Nephron (organoid): Measurements from ENCODE around the gene NEGR1.

Experiments
- H3K27ac Mint-ChIP-seq, 3 experiments: 2 replicates each; pipeline ENCODE4 v1.8.0; 2020; ENCODE audit warnings: mixed read lengths in 3 of 3, mild to moderate bottlenecking in 2 of 3, moderate library complexity in 1 of 3
- H3K27me3 Mint-ChIP-seq: 2 replicates; pipeline ENCODE4 v1.8.0; 2021; ENCODE audit warnings: low read depth, mild to moderate bottlenecking, moderate library complexity, mixed read lengths
- H3K36me3 Mint-ChIP-seq: 2 replicates; pipeline ENCODE4 v1.8.0; 2020; ENCODE audit warnings: low read depth, mixed read lengths
- H3K4me1 Mint-ChIP-seq: 2 replicates; pipeline ENCODE4 v1.8.0; 2020; ENCODE audit warnings: mixed read lengths
- H3K4me3 Mint-ChIP-seq, 3 experiments: 2 replicates each; pipeline ENCODE4 v1.8.0; 2020; ENCODE audit warnings: mild to moderate bottlenecking in 3 of 3, mixed read lengths in 3 of 3, moderate library complexity in 2 of 3
- H3K9me3 Mint-ChIP-seq: 2 replicates; pipeline ENCODE4 v1.8.0; 2020; ENCODE audit warnings: mixed read lengths
- TF ChIP-seq, protein P1 (sequence below), 3 experiments: fragments of 200-600 bp; sonication (generic); IDR thresholded peaks; one replicate each; pipeline ENCODE4 v1.5.0; 2021; ENCODE audit warnings: antibody characterized with exemption in 3 of 3; ENCODE audit not compliant: unreplicated experiment in 3 of 3

Gene NEGR1

DNA sequence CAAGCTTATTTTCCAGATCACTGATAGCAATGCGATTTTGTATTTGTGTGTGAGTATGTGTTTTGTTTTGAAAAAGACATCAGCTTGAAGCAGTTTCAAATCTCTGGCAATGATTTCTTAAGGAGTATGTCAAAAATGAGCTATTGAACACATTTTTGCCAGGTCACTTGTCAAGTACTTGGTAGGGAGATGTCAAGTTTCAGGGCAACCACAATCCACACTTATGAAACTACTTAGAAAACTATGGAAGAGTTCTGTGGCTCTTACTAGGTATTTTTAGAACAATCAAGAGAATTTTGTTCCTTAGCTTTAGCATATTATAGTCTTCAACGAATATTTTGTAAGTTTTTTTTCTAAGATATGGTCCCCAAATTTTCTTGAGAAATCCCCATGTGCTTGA is 882.7 kb downstream of the NEGR1 start:
- no peaks in the 10 kb centered on the region for H3K27me3 Mint-ChIP-seq
- TF ChIP-seq, protein P1, sequence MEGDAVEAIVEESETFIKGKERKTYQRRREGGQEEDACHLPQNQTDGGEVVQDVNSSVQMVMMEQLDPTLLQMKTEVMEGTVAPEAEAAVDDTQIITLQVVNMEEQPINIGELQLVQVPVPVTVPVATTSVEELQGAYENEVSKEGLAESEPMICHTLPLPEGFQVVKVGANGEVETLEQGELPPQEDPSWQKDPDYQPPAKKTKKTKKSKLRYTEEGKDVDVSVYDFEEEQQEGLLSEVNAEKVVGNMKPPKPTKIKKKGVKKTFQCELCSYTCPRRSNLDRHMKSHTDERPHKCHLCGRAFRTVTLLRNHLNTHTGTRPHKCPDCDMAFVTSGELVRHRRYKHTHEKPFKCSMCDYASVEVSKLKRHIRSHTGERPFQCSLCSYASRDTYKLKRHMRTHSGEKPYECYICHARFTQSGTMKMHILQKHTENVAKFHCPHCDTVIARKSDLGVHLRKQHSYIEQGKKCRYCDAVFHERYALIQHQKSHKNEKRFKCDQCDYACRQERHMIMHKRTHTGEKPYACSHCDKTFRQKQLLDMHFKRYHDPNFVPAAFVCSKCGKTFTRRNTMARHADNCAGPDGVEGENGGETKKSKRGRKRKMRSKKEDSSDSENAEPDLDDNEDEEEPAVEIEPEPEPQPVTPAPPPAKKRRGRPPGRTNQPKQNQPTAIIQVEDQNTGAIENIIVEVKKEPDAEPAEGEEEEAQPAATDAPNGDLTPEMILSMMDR (IDR thresholded peaks at IDR 0.05; ENCODE audit: unreplicated experiment in 3 of 3): no peak
- H3K27ac Mint-ChIP-seq: no peak overlapping the region
- no peaks in the 10 kb centered on the region for H3K36me3 Mint-ChIP-seq
- no peak overlapping the region for H3K4me3 Mint-ChIP-seq
- no peaks in the 10 kb centered on the region for H3K4me1 Mint-ChIP-seq
- peaks cover 2% of the 10 kb centered on the region for H3K9me3 Mint-ChIP-seq

DNA sequence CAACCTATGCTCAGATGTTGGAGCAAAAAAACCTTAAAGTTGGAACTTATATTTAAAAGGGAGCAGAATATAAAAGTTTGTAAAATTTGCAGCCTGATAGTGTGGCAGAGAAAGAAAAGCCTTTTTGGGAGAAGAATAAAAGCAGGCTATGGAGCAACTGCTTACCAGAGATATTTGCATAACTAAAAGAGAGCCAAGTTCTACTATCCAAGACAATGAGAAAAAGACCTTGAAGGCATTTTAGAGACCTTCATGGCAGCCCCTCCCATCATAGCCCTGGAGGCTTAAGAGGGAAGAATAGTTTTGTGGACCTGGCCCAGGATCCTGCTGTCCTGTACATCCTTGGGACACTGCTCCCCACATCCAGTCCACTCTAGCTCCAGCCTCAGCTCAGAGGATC is 889.0 kb downstream of the NEGR1 start:
- TF ChIP-seq, protein P1 (IDR thresholded peaks at IDR 0.05; ENCODE audit: unreplicated experiment in 3 of 3): no peak
- Mint-ChIP-seq H3K27me3 (no peaks in the 10 kb centered on the region), H3K4me1 (no peaks in the 10 kb centered on the region), H3K9me3 (peaks cover 22% of the 10 kb centered on the region), H3K27ac (no peak overlapping the region), H3K36me3 (no peaks in the 10 kb centered on the region), H3K4me3 (no peak overlapping the region)

DNA sequence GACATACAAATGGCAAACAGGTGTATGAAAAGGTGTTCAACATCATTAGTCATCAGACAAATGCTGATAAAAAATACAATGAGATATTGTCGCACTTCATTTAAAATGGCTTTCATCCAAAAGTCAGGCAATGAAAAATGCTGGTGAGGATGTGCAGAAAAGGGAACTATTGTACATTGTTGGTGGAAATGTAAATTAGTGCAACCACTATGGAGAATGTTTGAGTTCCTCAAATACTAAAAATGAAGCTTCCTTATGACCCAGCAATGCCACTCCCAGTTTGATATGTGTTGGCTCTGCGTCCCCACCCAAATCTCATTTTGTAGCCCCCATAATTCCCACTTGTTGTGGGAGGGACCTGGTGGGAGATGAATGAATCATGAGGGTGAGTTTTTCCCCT is 891.8 kb downstream of the NEGR1 start:
- TF ChIP-seq, protein P1 (IDR thresholded peaks at IDR 0.05; ENCODE audit: unreplicated experiment in 3 of 3): no peak
- Mint-ChIP-seq H3K27me3 (no peaks in the 10 kb centered on the region), H3K4me3 (no peak overlapping the region), H3K4me1 (no peaks in the 10 kb centered on the region), H3K27ac (no peak overlapping the region), H3K36me3 (no peaks in the 10 kb centered on the region), H3K9me3 (peaks cover 36% of the 10 kb centered on the region)

DNA sequence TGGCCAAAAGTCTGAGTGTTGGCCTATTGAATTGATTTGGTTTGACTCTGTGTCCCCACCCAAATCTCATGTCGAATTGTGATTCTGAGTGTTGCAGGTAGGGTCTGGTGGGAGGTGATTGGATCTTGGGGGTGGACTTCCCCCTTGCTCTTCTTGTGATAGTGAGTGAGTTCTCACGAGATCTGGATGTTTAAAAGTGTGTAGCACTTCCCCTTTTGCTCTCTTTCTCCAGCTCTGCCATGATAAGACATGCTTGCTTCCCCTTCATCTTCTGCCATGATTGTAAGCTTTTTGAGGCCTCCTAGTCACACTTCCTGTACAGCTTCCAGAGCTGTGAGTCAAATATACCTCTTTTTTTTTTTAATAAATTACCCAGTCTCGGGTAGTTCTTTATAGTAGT is 904.5 kb downstream of the NEGR1 start:
- TF ChIP-seq, protein P1 (IDR thresholded peaks at IDR 0.05; ENCODE audit: unreplicated experiment in 3 of 3): no peak
- Mint-ChIP-seq H3K4me3 (no peak overlapping the region), H3K27ac (no peak overlapping the region), H3K4me1 (no peaks in the 10 kb centered on the region), H3K36me3 (no peaks in the 10 kb centered on the region), H3K27me3 (no peaks in the 10 kb centered on the region), H3K9me3 (no peaks in the 10 kb centered on the region)

DNA sequence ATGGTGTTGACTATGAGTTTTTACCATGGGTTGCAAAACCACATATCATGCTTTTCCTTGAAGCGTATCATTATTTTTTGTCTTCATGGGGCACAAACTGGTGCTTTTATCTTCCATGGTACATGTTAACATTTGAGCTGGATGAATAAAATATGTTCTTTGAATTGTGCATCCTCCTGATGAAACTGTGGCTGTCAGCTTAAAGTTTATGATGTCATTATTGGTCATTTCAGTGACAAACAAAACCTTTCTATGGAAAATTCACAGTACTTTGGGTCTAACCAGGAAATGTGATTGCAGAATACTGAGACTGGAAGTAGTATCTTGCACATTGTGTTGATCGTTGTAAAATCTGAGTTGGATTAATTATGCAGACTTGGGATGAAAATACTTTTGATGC is 909.8 kb downstream of the NEGR1 start:
- Mint-ChIP-seq H3K36me3 (no peaks in the 10 kb centered on the region), H3K4me3 (no peak overlapping the region), H3K27ac (no peak overlapping the region), H3K4me1 (no peaks in the 10 kb centered on the region), H3K27me3 (no peaks in the 10 kb centered on the region), H3K9me3 (no peaks in the 10 kb centered on the region)
- TF ChIP-seq, protein P1 (IDR thresholded peaks at IDR 0.05; ENCODE audit: unreplicated experiment in 3 of 3): no peak

DNA sequence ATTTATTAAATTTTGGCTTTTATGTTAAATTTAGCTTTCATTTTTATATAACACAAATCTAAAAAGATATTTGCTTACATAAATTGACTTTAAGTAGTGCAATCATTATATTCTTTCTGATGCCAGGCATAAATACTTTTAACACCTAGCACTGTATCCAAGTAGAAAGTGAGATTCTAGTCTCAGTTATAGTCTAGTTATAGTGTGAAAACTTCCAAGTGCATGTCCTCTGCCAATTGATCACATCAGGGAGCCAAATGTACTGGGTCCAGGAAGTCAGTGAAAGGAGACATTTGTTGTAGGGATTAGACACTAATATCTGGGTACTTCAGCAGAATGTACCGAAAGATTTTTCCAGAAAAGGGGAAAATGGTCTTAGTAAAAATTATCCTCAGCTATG is 910.8 kb downstream of the NEGR1 start:
- H3K27me3 Mint-ChIP-seq: no peaks in the 10 kb centered on the region
- H3K9me3 Mint-ChIP-seq: no peaks in the 10 kb centered on the region

More for the DNA sequence above, 910.8 kb downstream of the NEGR1 start:
- H3K27ac Mint-ChIP-seq: no peak overlapping the region
- TF ChIP-seq, protein P1 (IDR thresholded peaks at IDR 0.05; ENCODE audit: unreplicated experiment in 3 of 3): no peak
- H3K36me3 Mint-ChIP-seq: no peaks in the 10 kb centered on the region
- no peaks in the 10 kb centered on the region for H3K4me1 Mint-ChIP-seq
- H3K4me3 Mint-ChIP-seq: no peak overlapping the region
